ENCODE results near the gene NPY2R.

The NPY2R gene

GRCh38 chr4:155249016-155249566 lies 40.7 kb downstream of the NPY2R start:
- ATAC-seq, result no peak
- DNase-seq, result no peak

- no peak for DNase-seq
- ATAC-seq, result no peak
These were observed 43.9 kb downstream of the NPY2R start for GRCh38 chr4:155252327-155252726.

DNA sequence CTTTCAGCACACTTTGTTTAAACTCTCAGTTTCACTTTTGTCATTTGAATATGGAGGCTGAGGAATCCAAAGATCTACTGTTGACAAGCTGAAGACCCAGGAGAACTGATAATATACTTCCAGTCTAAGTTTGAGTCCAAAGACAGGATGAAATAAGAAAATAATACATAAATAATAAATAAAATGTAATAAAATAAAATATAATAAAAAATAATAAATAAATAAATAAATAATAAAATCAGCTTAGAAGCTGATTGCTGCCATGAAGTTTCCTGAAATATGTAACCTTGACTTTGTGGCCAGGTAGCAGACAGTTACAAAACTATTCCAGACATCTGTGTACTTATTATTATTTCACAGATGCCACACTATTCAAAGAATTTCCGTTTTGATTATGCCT lies 55.0 kb downstream of the NPY2R start:
- ATAC-seq (no peak), DNase-seq (no peak)

GRCh38 chr4:155265113-155265512 lies 56.7 kb downstream of the NPY2R start:
- ATAC-seq (no peak), DNase-seq (no peak)
